ENCODE data around the gene PID1.

PID1 gene

GRCh38 chr2:229118927-229119326, 152.2 kb downstream of the PID1 start:
- TF ChIP-seq, protein P1, sequence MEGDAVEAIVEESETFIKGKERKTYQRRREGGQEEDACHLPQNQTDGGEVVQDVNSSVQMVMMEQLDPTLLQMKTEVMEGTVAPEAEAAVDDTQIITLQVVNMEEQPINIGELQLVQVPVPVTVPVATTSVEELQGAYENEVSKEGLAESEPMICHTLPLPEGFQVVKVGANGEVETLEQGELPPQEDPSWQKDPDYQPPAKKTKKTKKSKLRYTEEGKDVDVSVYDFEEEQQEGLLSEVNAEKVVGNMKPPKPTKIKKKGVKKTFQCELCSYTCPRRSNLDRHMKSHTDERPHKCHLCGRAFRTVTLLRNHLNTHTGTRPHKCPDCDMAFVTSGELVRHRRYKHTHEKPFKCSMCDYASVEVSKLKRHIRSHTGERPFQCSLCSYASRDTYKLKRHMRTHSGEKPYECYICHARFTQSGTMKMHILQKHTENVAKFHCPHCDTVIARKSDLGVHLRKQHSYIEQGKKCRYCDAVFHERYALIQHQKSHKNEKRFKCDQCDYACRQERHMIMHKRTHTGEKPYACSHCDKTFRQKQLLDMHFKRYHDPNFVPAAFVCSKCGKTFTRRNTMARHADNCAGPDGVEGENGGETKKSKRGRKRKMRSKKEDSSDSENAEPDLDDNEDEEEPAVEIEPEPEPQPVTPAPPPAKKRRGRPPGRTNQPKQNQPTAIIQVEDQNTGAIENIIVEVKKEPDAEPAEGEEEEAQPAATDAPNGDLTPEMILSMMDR (IDR thresholded peaks at IDR 0.05; ENCODE audit: borderline replicate concordance, insufficient read depth, low read depth, low read length) = no peak
- no peak overlapping the region for H3K4me3 ChIP-seq (ENCODE audit: low read depth, low read length)

GRCh38 chr2:229118336-229118735, 152.8 kb downstream of the PID1 start:
- TF ChIP-seq, protein P1 (IDR thresholded peaks at IDR 0.05; ENCODE audit: borderline replicate concordance, insufficient read depth, low read depth, low read length) = no peak
- no peak overlapping the region for H3K4me3 ChIP-seq (ENCODE audit: low read depth, low read length)

DNA sequence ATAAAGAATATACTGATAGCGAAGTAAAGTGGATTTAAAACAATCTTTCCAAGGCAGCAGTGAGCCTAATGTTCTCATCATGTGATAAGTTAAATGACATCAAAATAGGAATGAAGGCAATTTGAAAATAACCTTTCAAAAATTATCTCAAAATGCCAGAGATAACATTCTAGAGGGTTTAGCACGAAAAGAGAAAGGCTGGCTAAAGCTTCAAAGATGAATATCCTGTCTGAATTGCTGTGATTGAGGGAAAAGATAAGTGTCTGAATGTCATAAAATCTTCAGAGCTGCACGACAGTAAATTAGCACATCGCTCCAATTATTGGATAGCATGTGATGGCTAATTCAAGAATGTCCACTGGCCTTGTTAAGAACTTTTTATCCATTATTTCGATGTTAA, 159.3 kb downstream of the PID1 start:
- TF ChIP-seq, protein P1 (IDR thresholded peaks at IDR 0.05; ENCODE audit: borderline replicate concordance, insufficient read depth, low read depth, low read length) = no peak
- H3K4me3 ChIP-seq (ENCODE audit: low read depth, low read length) = no peak overlapping the region

GRCh38 chr2:229109195-229109594, 161.9 kb downstream of the PID1 start:
- TF ChIP-seq, protein P1 (IDR thresholded peaks at IDR 0.05; ENCODE audit: borderline replicate concordance, insufficient read depth, low read depth, low read length) = no peak
- no peak overlapping the region for H3K4me3 ChIP-seq (ENCODE audit: low read depth, low read length)

DNA sequence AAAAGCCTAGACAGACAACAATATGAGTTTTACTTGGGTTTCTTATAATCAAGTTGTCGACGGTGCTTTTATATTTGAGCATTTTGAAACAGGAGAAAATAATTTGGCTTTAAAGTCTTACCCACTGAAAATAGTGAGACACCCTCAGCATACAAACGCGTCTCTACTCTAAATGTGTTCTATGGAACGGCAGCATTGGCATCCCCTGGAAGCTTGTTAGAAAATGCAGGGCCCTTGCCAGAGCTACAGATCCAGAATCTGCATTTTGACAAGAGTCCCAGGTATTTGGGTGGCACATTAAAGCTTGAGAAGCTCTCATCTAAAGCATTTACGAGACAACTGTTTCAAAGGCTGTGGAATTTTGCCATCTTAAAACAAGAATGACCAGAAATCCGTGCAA, 163.5 kb downstream of the PID1 start:
- TF ChIP-seq, protein P1 (IDR thresholded peaks at IDR 0.05; ENCODE audit: borderline replicate concordance, insufficient read depth, low read depth, low read length) = no peak
- H3K4me3 ChIP-seq (ENCODE audit: low read depth, low read length) = no peak overlapping the region

- H3K4me3 ChIP-seq (ENCODE audit: low read depth, low read length) = no peak overlapping the region
- TF ChIP-seq, protein P1 (IDR thresholded peaks at IDR 0.05; ENCODE audit: borderline replicate concordance, insufficient read depth, low read depth, low read length) = no peak
These were observed 166.1 kb downstream of the PID1 start for GRCh38 chr2:229104974-229105387.

DNA sequence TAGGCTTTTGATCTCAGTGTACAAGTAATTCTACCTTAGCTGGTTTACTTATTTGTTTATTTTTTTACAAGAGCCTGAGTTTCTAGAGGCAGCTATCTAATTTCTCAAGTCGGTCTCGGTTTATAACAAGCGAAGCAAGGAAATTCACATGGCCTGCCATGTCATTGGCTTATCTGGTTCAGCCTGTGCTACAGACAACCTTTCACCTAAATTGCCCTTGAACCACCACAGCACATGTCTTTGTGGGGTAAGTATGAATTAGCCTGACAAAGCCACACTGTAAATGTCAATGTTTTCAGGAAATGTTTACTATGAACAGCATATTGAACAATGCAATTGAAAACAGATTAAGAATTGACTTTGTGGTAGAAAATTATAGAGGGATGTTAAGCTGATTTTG, 167.1 kb downstream of the PID1 start:
- no peak overlapping the region for H3K4me3 ChIP-seq (ENCODE audit: low read depth, low read length)
- TF ChIP-seq, protein P1 (IDR thresholded peaks at IDR 0.05; ENCODE audit: borderline replicate concordance, insufficient read depth, low read depth, low read length) = no peak

All from GM12875 (cell line).